Measurements from ENCODE around the gene SPEM2. TPM values are rescaled to one million over a fixed set of nuclear protein-coding genes. Genes with fewer than 3 reads are reported as not detected.
A peak's percentile ranks its signal among the peaks of the same experiment; 100 is the strongest.

Gene SPEM2
- total and polyA plus RNA-seq, 2 of the 4 experiments (the other 2 are of a cell fraction), result not detected

DNA sequence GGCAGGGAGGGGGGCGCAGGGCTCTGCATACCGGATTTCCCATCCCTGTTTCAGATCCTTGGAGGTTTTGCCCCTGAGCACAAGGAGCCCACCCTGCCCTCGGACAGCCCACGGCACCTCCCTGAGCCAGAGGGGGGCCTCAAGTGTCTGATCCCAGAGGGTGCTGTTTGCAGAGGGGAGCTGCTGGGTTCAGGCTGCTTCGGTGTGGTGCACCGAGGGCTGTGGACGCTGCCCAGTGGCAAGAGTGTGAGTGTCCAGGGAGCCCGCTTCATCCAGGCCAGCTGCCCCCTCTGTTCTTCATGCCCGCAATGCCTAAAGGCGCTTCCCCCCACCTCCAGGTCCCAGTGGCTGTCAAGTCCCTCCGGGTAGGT lies 42.1 kb upstream of the SPEM2 start:
- TF ChIP-seq CTCF (conservative IDR thresholded peaks at IDR 0.05; ENCODE audit: low read depth, low read length), result no peak
- TF ChIP-seq NFE2L2 (IDR thresholded peaks at IDR 0.05; ENCODE audit: low read depth, low read length), result no peak
- TF ChIP-seq MAZ (IDR thresholded peaks at IDR 0.05; ENCODE audit: borderline replicate concordance, low read depth, low read length), result no peak
- TF ChIP-seq ELK1 (IDR thresholded peaks at IDR 0.05; ENCODE audit: borderline replicate concordance, low read depth, low read length), result no peak
- no peak for TF ChIP-seq POLR2A (IDR thresholded peaks at IDR 0.05; ENCODE audit: low read depth, low read length)
- TF ChIP-seq SMC3 (IDR thresholded peaks at IDR 0.05; ENCODE audit: low read depth, low read length), result no peak
- no peak for TF ChIP-seq MXI1 (IDR thresholded peaks at IDR 0.05; ENCODE audit: borderline replicate concordance, low read depth, low read length)
- TF ChIP-seq FOS (IDR thresholded peaks at IDR 0.05; ENCODE audit: low read depth, low read length), result no peak
- no peak for TF ChIP-seq USF2 (IDR thresholded peaks at IDR 0.05; ENCODE audit: low read depth, low read length)
- no peak for TF ChIP-seq CHD1 (IDR thresholded peaks at IDR 0.05; ENCODE audit: low read depth, low read length)
- no peak for TF ChIP-seq MAFK (IDR thresholded peaks at IDR 0.05; ENCODE audit: low read depth, low read length)
- TF ChIP-seq RAD21 (IDR thresholded peaks at IDR 0.05; ENCODE audit: low read length), result no peak
- no peak for TF ChIP-seq CEBPB (IDR thresholded peaks at IDR 0.05; ENCODE audit: low read depth, low read length)
- no peak for TF ChIP-seq BHLHE40 (IDR thresholded peaks at IDR 0.05; ENCODE audit: low read depth, low read length)
- TF ChIP-seq RFX5 (IDR thresholded peaks at IDR 0.05; ENCODE audit: low read depth, low read length), result no peak
- no peak for TF ChIP-seq RCOR1 (IDR thresholded peaks at IDR 0.05; ENCODE audit: insufficient replicate concordance, low read length)
- DNase-seq (no peak), ATAC-seq (ENCODE audit: low read depth) (no peak)
- no peak overlapping the region for H2BK5ac ChIP-seq (ENCODE audit: low read depth, low read length, poor library complexity, severe bottlenecking)
- H2AK9ac ChIP-seq (replicated peaks; ENCODE audit: low read depth, low read length, poor library complexity), result no peak overlapping the region
- no peak overlapping the region for H3K56ac ChIP-seq (ENCODE audit: extremely low read depth, insufficient read depth, low read length)
- dilution Hi-C loops (cut with HindIII; ENCODE audit: low sequenced_read_pairs, unreplicated experiment) (no loop called here), intact Hi-C loops (cut with micrococcal nuclease) (no loop called here), in situ Hi-C loops (cut with MboI; ENCODE audit: low sequenced_read_pairs) (no loop called here)
- peaks cover 2% of the 10 kb centered on the region; the same call in 1 of the 2 replicates for H3K9me1 ChIP-seq (ENCODE audit: insufficient read depth, low read length)
- no peak overlapping the region for H3K14ac ChIP-seq (replicated peaks; ENCODE audit: low read depth, low read length)
- H3K27ac ChIP-seq (ENCODE audit: insufficient read depth, low read length), result no peak overlapping the region
- no peak overlapping the region for H2BK120ac ChIP-seq (ENCODE audit: low read depth, low read length)
- H3K18ac ChIP-seq (ENCODE audit: low read depth, low read length), result no peak overlapping the region
- H4K8ac ChIP-seq (ENCODE audit: low read depth in 2 of 2, low read length in 2 of 2), result no peak overlapping the region
- no TSS peak for BruUV-seq (replicated peaks)
- H3K4me3 ChIP-seq (ENCODE audit: insufficient read depth, low read depth, low read length), result no peak overlapping the region
- no peak overlapping the region; the same call in 1 of the 2 replicates for H3K23ac ChIP-seq (ENCODE audit: low read depth, low read length)
- H3K4me2 ChIP-seq (ENCODE audit: low read depth, low read length), result no peak overlapping the region
- H3K36me3 ChIP-seq (ENCODE audit: control insufficient read depth, insufficient read depth, low read length), result peaks cover 6% of the 10 kb centered on the region; the same call in 1 of the 2 replicates
- no peak overlapping the region for H2BK15ac ChIP-seq (ENCODE audit: low read depth, low read length)
- WGBS, 2 experiments (ENCODE audit: extremely low coverage in 2 of 2, insufficient read length in 1 of 2), result 72% methylated on average over 7 of the region's 11 CpGs; no CpG with 5 or more reads in 1 of the 2 experiments
- H2AFZ ChIP-seq (replicated peaks; ENCODE audit: low read length, poor library complexity), result peak overlapping the region; percentile 89
- no peak overlapping the region for H2AK5ac ChIP-seq (ENCODE audit: low read depth, low read length)
- no peak overlapping the region for H3K9ac ChIP-seq (ENCODE audit: low read depth, low read length)
- CTCF ChIA-PET, result no interaction called here
- no peak overlapping the region for H4K5ac ChIP-seq (ENCODE audit: low read depth, low read length)
- no peaks in the 10 kb centered on the region for H4K20me1 ChIP-seq (ENCODE audit: insufficient read depth, low read length)
- no peak overlapping the region for H2BK20ac ChIP-seq (ENCODE audit: low read depth, low read length)
- peaks cover 26% of the 10 kb centered on the region for H3K27me3 ChIP-seq (ENCODE audit: control insufficient read depth, insufficient read depth, low read length)
- peaks cover 7% of the 10 kb centered on the region; the same call in 1 of the 2 replicates for H3K4me1 ChIP-seq (ENCODE audit: control insufficient read depth, insufficient read depth, low read length)
- H4K91ac ChIP-seq (ENCODE audit: insufficient read depth, low read depth, low read length), result no peak overlapping the region
- POLR2A ChIA-PET (ENCODE audit: unreplicated experiment), result no interaction called here
- H3K9me3 ChIP-seq (ENCODE audit: control insufficient read depth, insufficient read depth, low read length), result peaks cover 8% of the 10 kb centered on the region; the same call in 1 of the 2 replicates
- no peaks in the 10 kb centered on the region for H3K79me1 ChIP-seq (ENCODE audit: low read depth in 1 of 2, low read length in 2 of 2)
- H3K4ac ChIP-seq (ENCODE audit: low read depth, low read length), result no peak overlapping the region
